Vagina (tissue), 2 donors: Measurements from ENCODE around the gene ANKFN1.

ENCODE experiments used
- CTCF ChIP-seq, 3 experiments: fragments of 450-650 bp in 2 of 3; fragments of 200-600 bp in 1 of 3; sonication (generic) in 1 of 3; IDR thresholded peaks; one replicate each; pipeline ENCODE4 v1.5.1; 2017 to 2019; ENCODE audit warnings: antibody characterized with exemption in 3 of 3, mild to moderate bottlenecking in 2 of 3, moderate library complexity in 2 of 3
- POLR2A ChIP-seq, 2 donors: fragments of 450-650 bp; IDR thresholded peaks; one replicate each; pipeline ENCODE4 v1.6.1; 2017; ENCODE audit warnings: antibody characterized with exemption in 2 of 2, mild to moderate bottlenecking in 2 of 2, moderate library complexity in 2 of 2

DNA sequence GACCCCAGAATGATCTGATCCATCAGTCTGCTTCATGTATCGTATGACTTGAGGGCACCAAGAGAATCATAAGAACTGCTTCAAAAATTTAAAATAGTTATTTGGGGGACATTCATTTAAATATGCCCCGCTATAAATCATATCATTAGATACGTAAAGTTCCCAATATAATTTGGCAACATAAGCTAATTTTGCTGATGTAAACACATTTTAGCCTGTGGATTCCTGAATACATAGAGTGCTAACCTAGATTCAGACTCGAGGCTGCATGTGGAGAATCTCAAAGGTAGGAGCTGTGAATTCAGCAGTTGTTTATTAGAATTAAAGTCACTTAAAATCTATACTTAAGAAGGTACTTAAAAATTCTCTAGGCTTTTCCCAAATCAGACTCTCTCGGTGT, 24.9 kb downstream of the ANKFN1 start:
- TF ChIP-seq CTCF (IDR thresholded peaks at IDR 0.05) = no peak
- TF ChIP-seq POLR2A (IDR thresholded peaks at IDR 0.05) = no peak
